ENCODE data around the gene LCE3B.
"Not testable (repeated sequence)": the region's sequence is repeated elsewhere in the genome, so short reads cannot be mapped to it uniquely, and the experiment has no call there.

Gene LCE3B

GRCh38 chr1:152613511-152613910, at the start of gene LCE3B:
LCE3B (plus strand) TSS chr1:152613811; CDS start chr1:152613811, 0 bp downstream.
- no peak within 1 kb of the TSS for H3K27ac Mint-ChIP-seq

GRCh38 chr1:152565115-152565514, 48.5 kb upstream of the LCE3B start:
- H3K4me3 Mint-ChIP-seq = no peak overlapping the region
- no peak for TF ChIP-seq CTCF (IDR thresholded peaks at IDR 0.05; ENCODE audit: unreplicated experiment in 3 of 3)
- no peaks in the 10 kb centered on the region for H3K36me3 Mint-ChIP-seq (ENCODE audit: low read depth)

More at GRCh38 chr1:152613511-152613910, at the start of gene LCE3B:
- Mint-ChIP-seq H3K36me3 (ENCODE audit: low read depth) (no peaks in the 10 kb centered on the region), H3K9me3 (peaks cover 18% of the 10 kb centered on the region), H3K4me3 (no peak within 1 kb of the TSS), H3K27me3 (ENCODE audit: low read depth) (no peaks in the 10 kb centered on the region), H3K4me1 (no peaks in the 10 kb centered on the region)
- no peak for TF ChIP-seq CTCF (IDR thresholded peaks at IDR 0.05; ENCODE audit: unreplicated experiment in 3 of 3)

GRCh38 chr1:152565535-152566215, 47.9 kb upstream of the LCE3B start:
- H3K36me3 Mint-ChIP-seq (ENCODE audit: low read depth) = no peaks in the 10 kb centered on the region
- no peak overlapping the region for H3K27ac Mint-ChIP-seq
- H3K4me1 Mint-ChIP-seq = no peaks in the 10 kb centered on the region
- no peak for TF ChIP-seq CTCF (IDR thresholded peaks at IDR 0.05; ENCODE audit: unreplicated experiment in 3 of 3)
- H3K9me3 Mint-ChIP-seq = peaks cover 70% of the 10 kb centered on the region
- no peaks in the 10 kb centered on the region for H3K27me3 Mint-ChIP-seq (ENCODE audit: low read depth)
- no peak overlapping the region for H3K4me3 Mint-ChIP-seq

More at GRCh38 chr1:152565115-152565514, 48.5 kb upstream of the LCE3B start:
- H3K27ac Mint-ChIP-seq = no peak overlapping the region
- H3K9me3 Mint-ChIP-seq = peaks cover 69% of the 10 kb centered on the region
- no peaks in the 10 kb centered on the region for H3K4me1 Mint-ChIP-seq
- H3K27me3 Mint-ChIP-seq (ENCODE audit: low read depth) = no peaks in the 10 kb centered on the region

- Mint-ChIP-seq H3K27me3 (ENCODE audit: low read depth) (no peaks in the 10 kb centered on the region), H3K4me1 (no peaks in the 10 kb centered on the region), H3K27ac (no peak within 1 kb of the TSS), H3K36me3 (ENCODE audit: low read depth) (no peaks in the 10 kb centered on the region), H3K4me3 (no peak within 1 kb of the TSS), H3K9me3 (peaks cover 71% of the 10 kb centered on the region)
- TF ChIP-seq CTCF (IDR thresholded peaks at IDR 0.05; ENCODE audit: unreplicated experiment in 3 of 3) = no peak
Observed at GRCh38 chr1:152566681-152567080, 46.9 kb upstream of the LCE3B start, which contains the start of gene LCE3E. LCE3E (minus strand) TSS chr1:152566780; CDS start chr1:152566208, 572 bp downstream.

- H3K27ac Mint-ChIP-seq = no peak overlapping the region
- H3K9me3 Mint-ChIP-seq = peaks cover 42% of the 10 kb centered on the region
- no peak for TF ChIP-seq CTCF (IDR thresholded peaks at IDR 0.05; ENCODE audit: unreplicated experiment in 3 of 3)
- no peaks in the 10 kb centered on the region for H3K4me1 Mint-ChIP-seq
- H3K36me3 Mint-ChIP-seq (ENCODE audit: low read depth) = no peaks in the 10 kb centered on the region
- H3K4me3 Mint-ChIP-seq = no peak overlapping the region
- H3K27me3 Mint-ChIP-seq (ENCODE audit: low read depth) = no peaks in the 10 kb centered on the region
Observed at GRCh38 chr1:152577168-152577567, 36.4 kb upstream of the LCE3B start.

- H3K27ac Mint-ChIP-seq; H3K4me1 Mint-ChIP-seq; H3K36me3 Mint-ChIP-seq (ENCODE audit: low read depth); H3K4me3 Mint-ChIP-seq; H3K27me3 Mint-ChIP-seq (ENCODE audit: low read depth): not testable (repeated sequence)
- peaks cover 31% of the 10 kb centered on the region for H3K9me3 Mint-ChIP-seq
Observed at GRCh38 chr1:152579526-152579925, 34.1 kb upstream of the LCE3B start.

Data from nephron (organoid).